NT2/D1 (cell line): ENCODE measurements around the gene EIF4H.

Source experiments
- DNase-seq: peaks from one replicate; pipeline ENCODE4 v3.0.0-alpha.2; 2011; ENCODE audit warnings: low read depth, low spot score
- H3K27me3 ChIP-seq: 2 replicates; pipeline ENCODE4 v1.6.0; 2011; ENCODE audit warnings: mild to moderate bottlenecking; ENCODE audit not compliant: insufficient read length, insufficient read depth
- H3K36me3 ChIP-seq: 2 replicates; pipeline ENCODE4 v1.6.1; 2011; ENCODE audit warnings: mild to moderate bottlenecking, low read length, mixed read lengths; ENCODE audit not compliant: insufficient read depth, insufficient read length
- H3K4me1 ChIP-seq: 2 replicates; pipeline ENCODE4 v1.5.1; 2011; ENCODE audit not compliant: insufficient read depth, insufficient read length
- H3K4me3 ChIP-seq: 2 replicates; pipeline ENCODE4 v1.5.1; 2011; ENCODE audit warnings: low read depth; ENCODE audit not compliant: insufficient read length
- H3K9ac ChIP-seq: 2 replicates; pipeline ENCODE4 v1.6.0; 2011; ENCODE audit warnings: low read depth; ENCODE audit not compliant: insufficient read length
- H3K9me3 ChIP-seq: 2 replicates; pipeline ENCODE4 v1.5.1; 2011; ENCODE audit warnings: mild to moderate bottlenecking, low read length; ENCODE audit not compliant: insufficient read depth
- SUZ12 ChIP-seq: IDR thresholded peaks from 2 replicates; pipeline ENCODE4 v1.6.1; 2011; ENCODE audit not compliant: insufficient read length, insufficient read depth; ENCODE audit errors: extremely low read depth
- YY1 ChIP-seq: IDR thresholded peaks from 2 replicates; pipeline ENCODE4 v1.6.1; 2011; ENCODE audit not compliant: insufficient read length, insufficient read depth
- ZNF274 ChIP-seq: IDR thresholded peaks from 2 replicates; pipeline ENCODE4 v1.6.1; 2011; ENCODE audit warnings: mild to moderate bottlenecking, low read depth, low read length

EIF4H gene

DNA sequence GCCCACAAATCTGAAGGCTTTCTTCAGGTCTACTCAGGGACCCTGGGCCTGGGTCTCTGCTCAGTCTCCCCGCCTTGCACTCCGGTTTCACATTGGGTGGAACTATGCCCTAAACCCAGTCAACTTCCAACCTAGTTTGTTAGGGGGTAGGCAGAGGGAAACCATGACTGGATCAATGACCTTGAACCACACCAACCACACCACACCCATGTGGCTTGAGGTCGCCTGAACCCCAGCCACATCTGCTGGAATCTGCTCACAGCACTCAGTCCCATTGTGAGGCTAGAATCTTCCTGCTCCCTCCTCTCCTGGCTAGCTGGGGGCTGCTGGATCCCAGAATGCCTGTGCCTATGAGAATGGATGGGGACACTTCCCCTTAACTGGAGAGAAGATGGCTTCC is 62.1 kb downstream of the EIF4H start:
- Histone ChIP-seq H3K36me3 (peaks cover 88% of the 10 kb centered on the region), H3K4me3 (no peak overlapping the region), H3K9me3 (no peaks in the 10 kb centered on the region), H3K9ac (no peak overlapping the region), H3K4me1 (no peaks in the 10 kb centered on the region), H3K27me3 (no peaks in the 10 kb centered on the region)
- no peak for DNase-seq
- TF ChIP-seq SUZ12 (no peak), ZNF274 (no peak), YY1 (no peak)

DNA sequence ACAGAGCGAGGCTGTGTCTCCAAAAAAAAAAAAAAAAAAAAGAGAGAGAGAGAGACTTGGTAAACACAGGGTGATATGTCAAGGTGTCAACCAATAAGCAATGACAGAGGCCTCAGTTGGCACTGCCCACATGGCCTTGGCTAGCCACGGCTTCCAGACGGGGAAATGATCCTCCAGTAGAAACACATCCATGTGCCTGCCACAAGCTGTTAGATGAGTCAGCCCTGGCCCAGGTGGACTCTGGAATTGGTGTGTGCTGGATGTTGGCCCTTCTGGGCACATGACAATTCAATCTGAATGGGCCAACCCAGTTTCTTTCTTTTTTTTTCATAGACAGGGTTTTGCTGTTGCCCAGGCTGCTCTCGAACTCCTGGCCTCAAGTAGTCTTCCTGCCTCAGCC is 66.3 kb downstream of the EIF4H start:
- H3K4me1 ChIP-seq: no peaks in the 10 kb centered on the region
- H3K9ac ChIP-seq: no peak overlapping the region
- TF ChIP-seq SUZ12: no peak
- no peak for TF ChIP-seq ZNF274
- no peak for TF ChIP-seq YY1
- DNase-seq: no peak
- no peaks in the 10 kb centered on the region for H3K27me3 ChIP-seq
- no peaks in the 10 kb centered on the region for H3K9me3 ChIP-seq
- no peak overlapping the region for H3K4me3 ChIP-seq
- H3K36me3 ChIP-seq: peaks cover 89% of the 10 kb centered on the region

DNA sequence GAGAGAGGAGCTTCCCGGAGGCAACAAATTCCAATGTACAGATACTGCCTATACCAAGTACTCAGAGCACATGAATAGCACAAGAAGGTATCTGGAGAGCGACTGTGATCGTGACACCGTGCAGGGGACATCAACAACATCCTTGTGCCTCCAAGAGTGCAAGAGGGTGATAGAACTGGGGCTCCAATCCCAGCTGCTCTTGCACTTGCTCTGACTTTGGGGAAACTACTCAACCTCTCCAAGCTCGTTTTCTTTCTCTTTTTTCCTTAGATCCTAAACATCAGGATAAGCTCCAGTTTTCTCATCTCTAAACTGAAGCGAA is 67.9 kb downstream of the EIF4H start:
- no peaks in the 10 kb centered on the region for H3K27me3 ChIP-seq
- H3K4me1 ChIP-seq: no peaks in the 10 kb centered on the region
- H3K4me3 ChIP-seq: no peak overlapping the region
- peaks cover 84% of the 10 kb centered on the region for H3K36me3 ChIP-seq
- H3K9me3 ChIP-seq: no peaks in the 10 kb centered on the region
- no peak for TF ChIP-seq SUZ12
- TF ChIP-seq ZNF274: no peak
- no peak for TF ChIP-seq YY1
- H3K9ac ChIP-seq: no peak overlapping the region
- DNase-seq: no peak

DNA sequence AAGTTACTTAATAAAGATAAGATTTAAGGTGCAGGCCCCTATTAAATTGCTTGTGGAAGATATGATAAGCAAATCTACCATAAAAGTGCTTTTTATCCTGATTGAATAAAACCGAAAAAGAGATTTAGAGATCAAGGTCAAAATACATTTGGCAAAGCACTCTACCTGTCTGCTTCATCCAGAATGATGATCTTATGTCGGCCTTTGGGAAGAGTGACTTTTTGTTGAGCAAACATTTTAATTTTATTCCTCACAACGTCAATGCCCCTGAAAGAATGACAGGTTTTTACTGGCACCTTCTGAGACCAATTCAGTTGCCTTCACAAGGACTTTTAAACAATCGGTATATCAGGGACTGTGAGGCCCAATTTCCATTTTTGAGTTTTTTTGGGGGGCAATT is 72.3 kb downstream of the EIF4H start:
- Histone ChIP-seq H3K36me3 (peaks cover 78% of the 10 kb centered on the region), H3K9ac (no peak overlapping the region), H3K9me3 (no peaks in the 10 kb centered on the region), H3K4me1 (no peaks in the 10 kb centered on the region), H3K4me3 (no peak overlapping the region), H3K27me3 (no peaks in the 10 kb centered on the region)
- DNase-seq: no peak
- no peak for TF ChIP-seq ZNF274
- no peak for TF ChIP-seq YY1
- no peak for TF ChIP-seq SUZ12
